ENCODE data around the gene SPRED2.

DNA sequence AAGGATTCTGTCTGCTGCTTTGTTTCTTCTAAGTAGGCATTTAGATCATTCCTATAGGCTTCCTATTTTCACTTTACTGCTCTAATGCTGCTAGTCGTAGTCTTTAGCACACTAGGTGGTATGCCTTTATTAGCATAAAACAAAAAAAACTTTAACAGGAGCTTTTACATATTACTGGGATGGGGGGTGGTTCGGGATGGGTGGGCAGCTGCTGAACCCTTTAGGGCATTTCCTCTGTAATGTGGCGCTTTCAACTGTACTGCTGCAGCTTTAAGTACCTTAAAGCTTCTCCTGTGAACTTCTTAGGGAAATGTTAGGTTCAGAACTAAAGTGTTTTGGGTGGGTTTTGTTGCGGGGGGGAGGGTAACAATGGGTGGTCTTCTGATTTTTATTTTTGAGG, 163.4 kb downstream of the SPRED2 start:
- no peak for TF ChIP-seq EZH2 (IDR thresholded peaks at IDR 0.05; ENCODE audit: borderline replicate concordance, low read depth, low read length, severe bottlenecking)
- no peak for TF ChIP-seq CTCF (IDR thresholded peaks at IDR 0.05; ENCODE audit: borderline replicate concordance, extremely low read depth, low read length, poor library complexity, severe bottlenecking)

Data from DND-41 (cell line).